ENCODE measurements around the gene TCERG1L.

- TF ChIP-seq CTCF (IDR thresholded peaks at IDR 0.05; ENCODE audit: insufficient read depth, low read length, poor library complexity, severe bottlenecking) = no peak
- no peak for TF ChIP-seq EZH2phosphoT487 (conservative IDR thresholded peaks at IDR 0.05; ENCODE audit: low read length)
Measured at GRCh38 chr10:131354380-131354779, 42.9 kb upstream of the TCERG1L start.

Data from SU-DHL-6 (cell line).